Dermis blood vessel endothelial cell (primary cell): ENCODE data around the gene GUCY2C. TPM values are rescaled to one million over a fixed set of nuclear protein-coding genes. Genes with fewer than 3 reads are reported as not detected.

Experiments
- DNase-seq: peaks from one replicate; pipeline ENCODE4 v3.0.0; 2010
- total RNA-seq: library from RNA; depleted of rRNA; stranded (reverse); fragments of >200 nt; gene quantifications from 2 replicates; pipeline ENCODE4 v1.2.3, GENCODE V29; 2014

The GUCY2C gene
- total RNA-seq, 1 donor from 2014 or later: not detected

DNA sequence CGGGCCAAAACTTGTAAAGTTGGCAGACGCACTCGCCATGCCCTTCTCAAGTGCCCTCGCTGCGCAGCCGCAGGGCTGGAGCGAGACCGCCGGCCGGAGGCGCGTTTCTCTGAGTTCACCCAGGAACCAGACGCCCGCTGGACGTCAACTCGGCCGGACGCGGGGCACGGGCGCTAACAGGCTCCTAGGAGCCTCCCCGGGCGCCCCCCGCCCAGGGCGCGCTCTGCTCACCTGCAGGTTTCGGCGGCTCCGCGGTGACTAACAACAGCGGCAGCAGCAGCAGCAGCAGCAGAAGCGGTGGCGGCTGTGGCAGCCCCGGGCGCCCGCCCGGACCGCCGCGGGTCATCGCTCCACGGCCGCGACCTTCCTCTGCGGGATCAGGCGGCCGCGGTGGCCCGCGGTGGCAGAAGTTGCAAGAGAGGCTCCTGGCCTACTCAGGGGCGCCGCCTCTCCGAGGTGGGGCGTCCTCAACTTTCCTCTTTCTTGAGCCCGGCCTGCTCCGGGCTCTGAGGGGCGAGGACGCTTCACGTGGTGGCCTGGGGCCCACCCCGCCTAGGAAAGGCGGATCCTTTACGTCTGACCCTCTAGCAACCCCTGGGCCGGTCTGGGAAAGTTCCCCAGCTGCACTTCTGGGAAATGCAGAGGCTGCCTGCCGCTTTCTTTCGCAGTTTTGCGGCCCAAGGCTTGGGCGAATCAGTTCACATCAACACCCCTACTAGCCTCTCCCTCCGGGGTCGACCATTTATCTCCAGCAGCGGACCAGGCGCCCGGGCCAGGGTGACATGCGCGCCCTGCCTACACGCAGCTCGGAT, 128.8 kb downstream of the GUCY2C start, which contains the start of gene PLBD1:
PLBD1 (minus strand) TSS at position 533 of the 812 bp plus-strand sequence; CDS start at position 346, 187 bp downstream.
- peak; percentile 21 for DNase-seq

DNA sequence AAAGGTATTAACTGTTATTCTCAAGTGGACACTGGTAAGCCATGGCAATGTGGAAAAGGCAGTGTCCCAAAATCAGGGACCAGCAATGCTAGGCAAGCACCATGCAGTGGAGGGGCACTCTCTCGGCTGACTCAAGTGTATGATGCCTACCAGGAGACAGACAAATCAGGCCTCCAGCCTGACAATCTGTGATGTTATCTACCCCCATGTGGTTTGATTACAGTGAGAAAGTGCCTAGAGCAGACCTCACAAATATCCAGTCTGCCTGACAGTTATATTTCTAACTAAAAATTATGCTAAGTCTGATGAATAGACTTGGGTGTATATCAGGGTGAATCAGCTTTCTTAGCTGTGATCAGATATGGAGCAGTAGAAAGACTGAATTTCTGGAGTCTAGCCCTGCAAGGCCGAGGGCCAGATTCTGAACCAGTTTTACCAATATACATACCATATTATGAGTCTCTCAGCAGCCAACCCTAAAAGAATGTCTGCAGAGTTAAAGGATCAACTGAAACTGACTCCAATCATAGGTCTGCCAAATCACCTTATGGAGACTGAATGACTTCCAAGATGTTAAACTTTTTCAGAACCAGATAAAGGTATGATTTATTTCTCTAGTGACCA, 132.0 kb downstream of the GUCY2C start:
- no peak for DNase-seq

DNA sequence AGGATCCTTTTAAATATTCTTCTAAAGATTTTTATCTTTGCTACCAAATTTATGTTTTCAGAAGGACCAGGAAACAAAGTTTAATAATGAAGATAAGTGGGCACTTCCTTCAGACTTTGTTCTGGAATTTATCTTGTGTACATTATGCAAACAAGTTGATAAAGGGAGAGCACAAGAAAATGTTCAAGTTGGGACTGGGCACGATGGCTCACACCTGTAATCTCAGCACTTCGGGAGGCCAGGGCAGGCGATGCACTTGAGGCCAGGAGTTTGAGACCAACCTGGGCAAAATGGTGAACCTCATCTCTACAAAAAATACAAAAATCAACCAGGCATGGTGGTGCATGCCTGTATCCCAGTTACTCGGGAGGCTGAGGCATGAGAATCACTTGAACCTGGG, 133.4 kb downstream of the GUCY2C start:
- DNase-seq: no peak

Other genes with a start within 250 kb of the GUCY2C start
- gene PLBD1, start 128.7 kb downstream of the GUCY2C start, total RNA-seq: 0.34 and 1.4 TPM in 2 replicates
- 9.5 and 17.4 TPM in 2 replicates for gene WBP11, start 106.9 kb upstream of the GUCY2C start, total RNA-seq
- 1.7 and 2.0 TPM in 2 replicates for gene C12orf60, start 107.1 kb upstream of the GUCY2C start, total RNA-seq
- gene SMCO3, start 117.6 kb upstream of the GUCY2C start, total RNA-seq: 1.2 and 1.6 TPM in 2 replicates
- gene ART4, start 146.9 kb upstream of the GUCY2C start, total RNA-seq: 53.1 and 55.7 TPM in 2 replicates
- 63.0 and 68.4 TPM in 2 replicates for gene MGP, start 189.3 kb upstream of the GUCY2C start, total RNA-seq
- gene ERP27, start 241.9 kb upstream of the GUCY2C start, total RNA-seq: 0.14 TPM in 1 of 2 replicates, not detected in the other